Parathyroid adenoma (tissue), 2 donors: ENCODE measurements around the gene PIGN.

Experiments used
- H2AFZ ChIP-seq: fragments of 300-600 bp; sonication (generic); one replicate; pipeline ENCODE4 v1.7.0; 2017; ENCODE audit warnings: antibody characterized with exemption, mild to moderate bottlenecking
- H3K27ac ChIP-seq: fragments of 300-600 bp; sonication (generic); one replicate; pipeline ENCODE4 v1.7.0; 2017
- H3K27me3 ChIP-seq: fragments of 300-600 bp; sonication (generic); one replicate; pipeline ENCODE4 v1.7.0; 2017; ENCODE audit warnings: low read length; ENCODE audit not compliant: control insufficient read depth, insufficient read depth
- H3K36me3 ChIP-seq: fragments of 300-600 bp; sonication (generic); one replicate; pipeline ENCODE4 v1.7.0; 2017; ENCODE audit warnings: low read length; ENCODE audit not compliant: control insufficient read depth, insufficient read depth
- H3K4me1 ChIP-seq: fragments of 300-600 bp; sonication (generic); one replicate; pipeline ENCODE4 v1.7.0; 2017; ENCODE audit warnings: control low read depth
- H3K4me2 ChIP-seq: fragments of 300-600 bp; sonication (generic); one replicate; pipeline ENCODE4 v1.7.0; 2017; ENCODE audit warnings: low read length
- H3K4me3 ChIP-seq: fragments of 300-600 bp; sonication (generic); one replicate; pipeline ENCODE4 v1.7.0; 2017; ENCODE audit warnings: low read depth, low read length
- H3K79me2 ChIP-seq: fragments of 300-600 bp; sonication (generic); one replicate; pipeline ENCODE4 v1.7.0; 2017; ENCODE audit warnings: control low read depth
- H3K9ac ChIP-seq: fragments of 300-600 bp; sonication (generic); one replicate; pipeline ENCODE4 v1.7.0; 2017; ENCODE audit warnings: mild to moderate bottlenecking
- H3K9me3 ChIP-seq: fragments of 300-600 bp; sonication (generic); one replicate; pipeline ENCODE4 v1.7.0; 2017; ENCODE audit warnings: low read length; ENCODE audit not compliant: control insufficient read depth
- TF ChIP-seq, protein P1 (sequence below): fragments of 300-600 bp; sonication (generic); IDR thresholded peaks from one replicate; pipeline ENCODE4 v1.7.0; 2017; ENCODE audit warnings: antibody characterized with exemption, mild to moderate bottlenecking
- donor health status: primary hyperparathyroidism.

Gene PIGN, protein sequence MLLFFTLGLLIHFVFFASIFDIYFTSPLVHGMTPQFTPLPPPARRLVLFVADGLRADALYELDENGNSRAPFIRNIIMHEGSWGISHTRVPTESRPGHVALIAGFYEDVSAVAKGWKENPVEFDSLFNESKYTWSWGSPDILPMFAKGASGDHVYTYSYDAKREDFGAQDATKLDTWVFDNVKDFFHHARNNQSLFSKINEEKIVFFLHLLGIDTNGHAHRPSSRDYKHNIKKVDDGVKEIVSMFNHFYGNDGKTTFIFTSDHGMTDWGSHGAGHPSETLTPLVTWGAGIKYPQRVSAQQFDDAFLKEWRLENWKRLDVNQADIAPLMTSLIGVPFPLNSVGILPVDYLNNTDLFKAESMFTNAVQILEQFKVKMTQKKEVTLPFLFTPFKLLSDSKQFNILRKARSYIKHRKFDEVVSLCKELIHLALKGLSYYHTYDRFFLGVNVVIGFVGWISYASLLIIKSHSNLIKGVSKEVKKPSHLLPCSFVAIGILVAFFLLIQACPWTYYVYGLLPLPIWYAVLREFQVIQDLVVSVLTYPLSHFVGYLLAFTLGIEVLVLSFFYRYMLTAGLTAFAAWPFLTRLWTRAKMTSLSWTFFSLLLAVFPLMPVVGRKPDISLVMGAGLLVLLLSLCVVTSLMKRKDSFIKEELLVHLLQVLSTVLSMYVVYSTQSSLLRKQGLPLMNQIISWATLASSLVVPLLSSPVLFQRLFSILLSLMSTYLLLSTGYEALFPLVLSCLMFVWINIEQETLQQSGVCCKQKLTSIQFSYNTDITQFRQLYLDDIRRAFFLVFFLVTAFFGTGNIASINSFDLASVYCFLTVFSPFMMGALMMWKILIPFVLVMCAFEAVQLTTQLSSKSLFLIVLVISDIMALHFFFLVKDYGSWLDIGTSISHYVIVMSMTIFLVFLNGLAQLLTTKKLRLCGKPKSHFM

DNA sequence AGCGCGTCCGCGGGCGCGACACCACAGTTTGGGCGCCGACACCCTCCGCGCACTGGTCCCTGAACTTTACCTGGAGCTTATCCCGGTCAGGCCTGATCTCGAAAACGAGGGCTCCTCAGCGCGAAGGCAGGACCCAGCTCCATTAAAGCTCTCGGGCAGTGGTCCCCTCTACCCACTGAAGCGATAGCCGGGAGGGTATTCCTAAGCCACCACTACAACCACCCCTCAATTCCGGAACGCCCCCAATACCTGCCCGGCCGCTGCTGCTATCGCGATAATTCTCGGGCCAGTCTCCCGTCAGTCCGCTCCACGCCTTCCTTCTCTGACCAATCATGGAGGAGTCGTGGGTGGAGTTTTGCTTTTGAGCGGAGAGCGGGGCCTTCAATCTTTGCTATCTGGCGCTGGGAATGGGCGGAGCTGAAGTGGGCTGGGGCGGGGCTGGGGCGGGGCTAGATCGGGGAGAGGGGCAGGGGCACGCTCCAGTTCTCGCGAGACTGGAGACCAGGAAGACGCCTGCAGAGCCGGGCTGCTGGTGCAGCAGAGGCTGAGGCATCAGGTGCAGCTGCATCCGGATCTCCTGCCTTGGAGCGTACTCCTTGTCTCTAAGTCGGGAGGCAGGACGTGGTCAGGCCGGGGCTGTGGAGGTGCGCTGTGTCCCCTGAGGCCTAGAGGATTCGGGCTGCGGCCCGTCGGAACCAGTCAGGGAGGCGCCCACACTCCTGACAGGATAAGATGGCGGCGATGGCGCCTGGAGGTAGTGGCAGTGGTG is at the start of gene PIGN, which contains the start of gene RELCH:
TSS of gene PIGN (minus strand) at position 283 of the 769 bp plus-strand sequence. CDS start 25,703 bp downstream, outside the sequence.
TSS of gene RELCH (plus strand) at position 482 of the 769 bp plus-strand sequence. CDS start at position 733, 251 bp downstream.
- Histone ChIP-seq H3K27ac (peak within 1 kb of the TSS; percentile 86), H3K27me3 (no peaks in the 10 kb centered on the region), H3K4me1 (peaks cover 7% of the 10 kb centered on the region), H3K36me3 (no peaks in the 10 kb centered on the region), H3K9ac (peak within 1 kb of the TSS; percentile 78), H3K9me3 (no peaks in the 10 kb centered on the region), H3K79me2 (peaks cover 45% of the 10 kb centered on the region), H3K4me2 (peak within 1 kb of the TSS; percentile 98), H3K4me3 (peak within 1 kb of the TSS; percentile 99), H2AFZ (peak within 1 kb of the TSS; percentile 93)
- TF ChIP-seq, protein P1, sequence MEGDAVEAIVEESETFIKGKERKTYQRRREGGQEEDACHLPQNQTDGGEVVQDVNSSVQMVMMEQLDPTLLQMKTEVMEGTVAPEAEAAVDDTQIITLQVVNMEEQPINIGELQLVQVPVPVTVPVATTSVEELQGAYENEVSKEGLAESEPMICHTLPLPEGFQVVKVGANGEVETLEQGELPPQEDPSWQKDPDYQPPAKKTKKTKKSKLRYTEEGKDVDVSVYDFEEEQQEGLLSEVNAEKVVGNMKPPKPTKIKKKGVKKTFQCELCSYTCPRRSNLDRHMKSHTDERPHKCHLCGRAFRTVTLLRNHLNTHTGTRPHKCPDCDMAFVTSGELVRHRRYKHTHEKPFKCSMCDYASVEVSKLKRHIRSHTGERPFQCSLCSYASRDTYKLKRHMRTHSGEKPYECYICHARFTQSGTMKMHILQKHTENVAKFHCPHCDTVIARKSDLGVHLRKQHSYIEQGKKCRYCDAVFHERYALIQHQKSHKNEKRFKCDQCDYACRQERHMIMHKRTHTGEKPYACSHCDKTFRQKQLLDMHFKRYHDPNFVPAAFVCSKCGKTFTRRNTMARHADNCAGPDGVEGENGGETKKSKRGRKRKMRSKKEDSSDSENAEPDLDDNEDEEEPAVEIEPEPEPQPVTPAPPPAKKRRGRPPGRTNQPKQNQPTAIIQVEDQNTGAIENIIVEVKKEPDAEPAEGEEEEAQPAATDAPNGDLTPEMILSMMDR, result no peak

DNA sequence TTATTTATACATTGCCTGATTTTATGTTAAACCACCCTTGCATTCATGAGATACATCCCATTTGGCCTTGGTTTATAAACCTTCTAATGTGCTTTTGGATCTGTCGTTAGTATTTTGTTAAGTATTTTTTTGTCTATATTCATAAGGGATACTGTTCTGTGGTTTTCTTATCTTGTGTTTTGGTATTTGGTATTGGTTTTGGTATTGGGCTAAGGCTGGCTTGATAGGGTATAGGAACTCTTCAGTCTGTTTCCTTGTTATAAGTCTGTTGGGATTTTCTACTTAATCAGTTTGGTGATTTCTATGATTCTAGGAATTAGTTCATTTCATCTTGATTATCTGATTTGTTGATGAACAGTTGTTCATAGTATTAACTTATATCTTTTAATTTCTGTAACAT is 49.4 kb upstream of the PIGN start:
- Histone ChIP-seq H3K79me2 (peaks cover 3% of the 10 kb centered on the region), H3K36me3 (no peaks in the 10 kb centered on the region), H3K9ac (no peak overlapping the region), H3K4me2 (no peak overlapping the region), H3K27ac (no peak overlapping the region), H3K9me3 (no peaks in the 10 kb centered on the region), H3K27me3 (no peaks in the 10 kb centered on the region), H3K4me1 (no peaks in the 10 kb centered on the region), H2AFZ (no peak overlapping the region), H3K4me3 (no peak overlapping the region)
- TF ChIP-seq, protein P1, result no peak

DNA sequence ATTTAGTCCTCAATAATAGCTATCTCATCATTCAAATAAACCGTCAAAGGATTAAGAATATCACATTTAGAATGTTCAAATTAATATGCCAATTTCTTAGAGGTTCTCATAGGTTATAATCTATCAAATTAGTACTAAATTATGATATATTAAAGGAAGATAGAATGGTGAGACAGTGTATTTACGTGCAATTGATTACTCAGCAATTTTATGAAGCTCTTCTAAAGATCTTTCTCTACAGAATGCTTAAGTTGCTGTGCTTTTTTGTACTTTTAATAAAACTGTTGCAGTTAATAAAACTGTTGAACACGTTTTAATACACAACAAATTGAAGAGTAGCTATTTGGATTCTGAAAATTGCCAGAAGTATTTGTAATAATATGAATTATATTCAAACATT is 39.2 kb upstream of the PIGN start:
- H3K36me3 ChIP-seq, result no peaks in the 10 kb centered on the region
- no peak overlapping the region for H2AFZ ChIP-seq
- no peaks in the 10 kb centered on the region for H3K4me1 ChIP-seq
- TF ChIP-seq, protein P1, result no peak
- H3K9ac ChIP-seq, result no peak overlapping the region
- no peaks in the 10 kb centered on the region for H3K27me3 ChIP-seq
- H3K4me3 ChIP-seq, result no peak overlapping the region
- H3K4me2 ChIP-seq, result no peak overlapping the region
- no peak overlapping the region for H3K27ac ChIP-seq
- H3K9me3 ChIP-seq, result no peaks in the 10 kb centered on the region
- H3K79me2 ChIP-seq, result no peaks in the 10 kb centered on the region

DNA sequence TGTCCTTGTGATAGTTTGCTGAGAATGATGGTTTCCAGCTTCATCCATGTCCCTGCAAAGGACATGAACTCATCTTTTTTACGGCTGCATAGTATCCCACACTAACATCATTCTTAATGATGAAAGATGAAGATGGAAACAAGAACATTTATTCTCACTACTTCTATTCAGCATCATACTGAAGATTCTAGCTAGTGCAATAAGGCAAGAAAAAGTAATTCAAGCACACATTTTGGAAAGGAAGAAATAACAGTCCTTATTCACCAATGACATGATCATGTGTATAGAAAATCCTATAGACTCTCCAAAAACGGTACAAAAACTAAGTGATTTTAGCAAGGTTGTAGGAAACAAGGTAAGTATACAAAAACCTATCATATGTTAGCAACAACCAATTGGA is 37.4 kb upstream of the PIGN start:
- Histone ChIP-seq H3K27ac (no peak overlapping the region), H3K4me3 (no peak overlapping the region), H3K9me3 (no peaks in the 10 kb centered on the region), H3K36me3 (no peaks in the 10 kb centered on the region), H3K27me3 (no peaks in the 10 kb centered on the region), H2AFZ (no peak overlapping the region), H3K4me2 (no peak overlapping the region), H3K79me2 (peaks cover 3% of the 10 kb centered on the region), H3K9ac (no peak overlapping the region), H3K4me1 (no peaks in the 10 kb centered on the region)
- TF ChIP-seq, protein P1, result no peak
